Psoas muscle (tissue), 8 donors: ENCODE data around the gene ZBTB17. TPM values are rescaled to one million over a fixed set of nuclear protein-coding genes. Genes with fewer than 3 reads are reported as not detected.

Experiments
- ATAC-seq, 4 donors: fragments of 200-7000 bp; cut with Tn5 transposase; one replicate each; pipeline ENCODE4 v1.9.1; 2020; ENCODE audit warnings: moderate library complexity in 3 of 4, mild to moderate bottlenecking in 2 of 4
- DNase-seq, 2 donors: peaks; one replicate each; pipeline ENCODE4 v3.0.0-alpha.2; 2020
- H3K27ac ChIP-seq: fragments of 200-600 bp; one replicate; pipeline ENCODE4 v1.8.0; 2022
- H3K27me3 ChIP-seq, 3 donors: fragments of 200-600 bp in 1 of 3; one replicate each; pipeline versions ENCODE4 v1.6.1 to v1.8.0; 2013 to 2022; ENCODE audit warnings: low read length in 2 of 3, mild to moderate bottlenecking in 2 of 3, moderate library complexity in 1 of 3; ENCODE audit not compliant: insufficient read depth in 3 of 3
- H3K36me3 ChIP-seq, 2 donors: fragments of 200-600 bp in 1 of 2; one replicate each; pipeline versions ENCODE4 v1.6.1 to v1.8.0; 2013 to 2022; ENCODE audit warnings: low read depth in 1 of 2, mild to moderate bottlenecking in 1 of 2, moderate library complexity in 1 of 2; ENCODE audit not compliant: insufficient read depth in 1 of 2
- H3K4me1 ChIP-seq: fragments of 200-600 bp; one replicate; pipeline ENCODE4 v1.8.0; 2022
- H3K4me3 ChIP-seq: fragments of 200-600 bp; one replicate; pipeline ENCODE4 v1.8.0; 2022; ENCODE audit warnings: mild to moderate bottlenecking
- H3K9me3 ChIP-seq: fragments of 200-600 bp; one replicate; pipeline ENCODE4 v1.8.0; 2022
- CTCF ChIP-seq: fragments of 200-600 bp; IDR thresholded peaks from one replicate; pipeline ENCODE4 v1.8.0; 2022; ENCODE audit warnings: antibody characterized with exemption
- WGBS, 3 donors: extraction: QIAGEN DNeasy Blood & Tissue Kit; methylation state at CpG; one replicate each; pipeline versions ENCODE4 v1.1.6 to v1.1.7; 2013; 5-methylcytosine and 5-hydroxymethylcytosine counted together
- intact Hi-C, 2 donors: fragments of 100-400 bp; cut with DNase I; formaldehyde crosslinking; loops; one replicate each; pipeline versions ENCODE4 v1.11.0 to v1.14.2; 2022
- polyA plus RNA-seq, 3 donors: library from polyadenylated mRNA; stranded (reverse); fragments of 200-250 nt; gene quantifications; one replicate each; pipeline ENCODE4 v1.2.3, GENCODE V29; 2013
- total RNA-seq, 4 donors: library from RNA; stranded (reverse); fragmentation: NEBNext Ultra II Directional in 2 of 4; extraction: Animal tissue kit (Norgen Biotek cat#: 25700) in 2 of 4; gene quantifications; one replicate each; pipeline versions ENCODE4 v1.2.1 to v1.2.4, GENCODE V29; 2021 to 2023
- donor health status: healthy with polysubstance abuse.
- donor health status: DM: no; HTN: no; CAD: no; lungs with moderate emphysema.
- donor health status: Bipolar disorder and iron deficiency.
- donor health status: healthy.
- donor health status: DM: yes; HTN: yes; CAD: no.
- donor health status: DM: no; HTN: no; CAD: no.
- donor health status: DM: no; HTN: no; CAD: no.
- donor health status: DM: yes; HTN: yes; CAD: no.

The ZBTB17 gene
- total and polyA plus RNA-seq, 7 donors = 23.5 to 44.3 (median 29.5) TPM

- H3K27ac ChIP-seq = no peak overlapping the region
- peaks cover 5 to 43% of the 10 kb centered on the region in 2 donors for H3K36me3 ChIP-seq
- TF ChIP-seq CTCF = no peak
- no peaks in the 10 kb centered on the region for H3K27me3 ChIP-seq
- DNase-seq (no peak), ATAC-seq (no peak)
- H3K4me3 ChIP-seq = no peak overlapping the region
- H3K9me3 ChIP-seq = no peaks in the 10 kb centered on the region
- H3K4me1 ChIP-seq = peaks cover 13% of the 10 kb centered on the region
- intact Hi-C loops = no loop called here
- 76 to 80% (median 78%) methylated on average over 5 of the region's 5 CpGs for WGBS, 3 donors
Measured at GRCh38 chr1:15968172-15968571, 7.7 kb downstream of the ZBTB17 start.

GRCh38 chr1:15966956-15967344 is 9.0 kb downstream of the ZBTB17 start:
- intact Hi-C loops = no loop called here
- ATAC-seq (no peak), DNase-seq (no peak)
- H3K9me3 ChIP-seq = no peaks in the 10 kb centered on the region
- no peaks in the 10 kb centered on the region for H3K27me3 ChIP-seq
- H3K4me3 ChIP-seq = no peak overlapping the region
- 95 to 96% (median 96%) methylated on average over 6 of the region's 6 CpGs for WGBS, 3 donors
- peaks cover 2 to 31% of the 10 kb centered on the region in 2 donors for H3K36me3 ChIP-seq
- no peak for TF ChIP-seq CTCF
- peaks cover 13% of the 10 kb centered on the region for H3K4me1 ChIP-seq
- H3K27ac ChIP-seq = no peak overlapping the region

- Histone ChIP-seq H3K9me3 (no peaks in the 10 kb centered on the region), H3K4me1 (peaks cover 13% of the 10 kb centered on the region), H3K4me3 (no peak overlapping the region), H3K27ac (peak overlapping the region; percentile 48), H3K27me3 (no peaks in the 10 kb centered on the region), H3K36me3 (peaks cover 0 to 25% of the 10 kb centered on the region in 2 donors)
- ATAC-seq (peak in 2 of 4 donors; percentile 27 to 34), DNase-seq (peak in 1 of 2 donors; percentile 42)
- no peak for TF ChIP-seq CTCF
- 60 to 71% (median 65%) methylated on average over 18 of the region's 18 CpGs for WGBS, 3 donors
- intact Hi-C loops = no loop called here
Measured at GRCh38 chr1:15966081-15966955, 9.6 kb downstream of the ZBTB17 start.

- intact Hi-C loops = loop anchor here in 1 of 2 donors (2.0 kb wide), 1 partner anchor 38 kb away; no protein-coding TSS in a partner anchor
- H3K27ac ChIP-seq = no peak overlapping the region
- DNase-seq = peak in 1 of 2 donors; percentile 46
- no peaks in the 10 kb centered on the region for H3K9me3 ChIP-seq
- 46 to 52% (median 51%) methylated on average over 7 of the region's 7 CpGs for WGBS, 3 donors
- peak in 3 of 4 donors; percentile 55 to 66 (median 60) for ATAC-seq
- H3K36me3 ChIP-seq = peaks cover 0 to 19% of the 10 kb centered on the region in 2 donors
- H3K4me3 ChIP-seq = no peak overlapping the region
- TF ChIP-seq CTCF = no peak
- peaks cover 13% of the 10 kb centered on the region for H3K4me1 ChIP-seq
- H3K27me3 ChIP-seq = no peaks in the 10 kb centered on the region
Measured at GRCh38 chr1:15965228-15965767, 10.6 kb downstream of the ZBTB17 start.
